Right lobe of liver (tissue), 6 donors: Measurements from ENCODE around the gene GOLGA1. TPM values are rescaled to one million over a fixed set of nuclear protein-coding genes. Genes with fewer than 3 reads are reported as not detected.
A peak's percentile ranks its signal among the peaks of the same experiment; 100 is the strongest.

Experiments
- ATAC-seq, 4 donors: fragments of 200-7000 bp; cut with Tn5 transposase; one replicate each; pipeline ENCODE4 v1.9.1; 2020; ENCODE audit warnings: mild to moderate bottlenecking in 4 of 4, moderate library complexity in 4 of 4
- DNase-seq, 3 donors: peaks; one replicate each; pipeline ENCODE4 v3.0.0-alpha.2; 2020
- H3K27ac ChIP-seq, 3 donors: fragments of 200-600 bp; one replicate each; pipeline ENCODE4 v1.8.0; 2022
- H3K27me3 ChIP-seq, 2 donors: fragments of 200-600 bp; one replicate each; pipeline ENCODE4 v1.8.0; 2022
- H3K36me3 ChIP-seq, 4 donors: fragments of 200-600 bp; sonication (generic) in 1 of 4; one replicate each; pipeline versions ENCODE4 v1.5.1 to v1.8.0; 2017 to 2022; ENCODE audit warnings: control low read depth in 1 of 4
- H3K4me1 ChIP-seq, 4 donors: fragments of 200-600 bp; sonication (generic) in 1 of 4; one replicate each; pipeline versions ENCODE4 v1.5.1 to v1.8.0; 2017 to 2022; ENCODE audit warnings: control low read depth in 1 of 4
- H3K4me3 ChIP-seq, 3 donors: fragments of 200-600 bp; one replicate each; pipeline ENCODE4 v1.8.0; 2022
- H3K9me3 ChIP-seq, 4 donors: fragments of 200-600 bp; sonication (generic) in 1 of 4; one replicate each; pipeline versions ENCODE4 v1.5.1 to v1.8.0; 2017 to 2022; ENCODE audit warnings: control low read depth in 1 of 4
- POLR2A ChIP-seq: fragments of 450-650 bp; IDR thresholded peaks from one replicate; pipeline ENCODE4 v1.6.1; 2017; ENCODE audit warnings: antibody characterized with exemption, mild to moderate bottlenecking
- WGBS: methylation state at CpG from one replicate; pipeline ENCODE4 v1.1.6; 2018; ENCODE audit warnings: low coverage, low lambda C conversion rate; ENCODE audit not compliant: insufficient coverage; ENCODE audit errors: missing lambda C conversion rate; 5-methylcytosine and 5-hydroxymethylcytosine counted together
- intact Hi-C, 2 donors: fragments of 100-400 bp; cut with DNase I; formaldehyde crosslinking; loops; one replicate each; pipeline versions ENCODE4 v1.11.2 to v1.14.1; 2022
- total RNA-seq, 6 experiments: library from RNA; depleted of rRNA in 2 of 6; stranded (reverse); fragments of >200 nt in 2 of 6; fragmentation: NEBNext Ultra II Directional in 3 of 6; extraction: Animal tissue kit (Norgen Biotek cat#: 25700) in 3 of 6; gene quantifications; one replicate each; pipeline versions ENCODE4 v1.1.0 to v1.2.4, GENCODE V29; 2016 to 2023
- TF ChIP-seq, protein P1 (sequence below), 4 donors: fragments of 200-600 bp in 3 of 4; fragments of 450-650 bp in 1 of 4; IDR thresholded peaks; one replicate each; pipeline versions ENCODE4 v1.5.1 to v1.8.0; 2016 to 2022; ENCODE audit warnings: antibody characterized with exemption in 4 of 4, mild to moderate bottlenecking in 2 of 4
- donor health status: DM: no; HTN: yes; CAD: no.
- donor health status: DM: no; HTN: no; CAD: no.
- donor health status: DM: no; HTN: no; CAD: no.
- donor health status: DM: no; HTN: yes; CAD: no.
- donor health status: DM: no; HTN: yes; CAD: no.

Gene GOLGA1
- total RNA-seq, 6 experiments from 2014 or later: 10.2 to 16.2 (median 12.5) TPM

DNA sequence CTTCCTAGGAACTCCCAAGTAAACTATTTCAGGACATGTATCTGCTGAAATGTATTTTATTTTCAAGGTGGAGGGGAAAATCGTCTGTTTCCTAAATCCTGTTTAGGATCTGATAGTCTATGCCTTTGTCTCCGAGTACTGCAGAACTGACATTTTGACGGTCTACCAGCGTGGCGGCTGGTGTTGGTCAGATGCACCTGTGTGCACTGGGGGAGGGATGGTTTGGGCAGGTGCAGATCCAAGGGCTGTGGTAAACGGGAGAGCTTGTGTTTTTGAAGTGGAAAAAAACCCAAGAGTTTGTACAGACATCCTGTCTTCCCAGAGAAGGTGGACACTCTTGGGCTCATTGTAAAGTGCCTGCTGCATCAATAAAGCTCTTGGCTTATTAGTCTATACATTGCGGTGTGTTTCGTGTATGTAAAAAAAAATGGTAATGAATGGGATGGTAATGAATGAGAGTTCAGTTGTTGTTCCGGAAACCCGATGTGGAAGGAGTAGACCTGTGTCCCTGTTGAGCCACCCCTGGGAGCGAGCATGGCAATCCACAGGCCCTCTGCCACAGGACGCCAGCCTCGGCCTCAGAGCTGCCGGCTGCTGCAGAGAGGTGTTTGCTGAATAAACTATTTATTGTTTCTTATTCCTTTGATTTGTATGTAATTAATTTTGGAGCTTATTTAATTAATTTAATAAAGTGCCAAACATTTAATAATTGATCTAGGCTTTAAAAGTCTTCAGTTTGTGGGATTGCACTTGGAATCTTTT is 63.7 kb downstream of the GOLGA1 start:
- DNase-seq (no peak), ATAC-seq (no peak)
- Histone ChIP-seq H3K9me3 (no peaks in the 10 kb centered on the region), H3K4me3 (no peak overlapping the region), H3K27ac (no peak overlapping the region), H3K4me1 (peaks cover 0 to 16% (median 4%) of the 10 kb centered on the region in 4 donors), H3K36me3 (peaks cover 0 to 79% (median 33%) of the 10 kb centered on the region in 4 donors), H3K27me3 (no peaks in the 10 kb centered on the region)
- WGBS: 80% methylated on average over 11 of the region's 14 CpGs
- no peak for TF ChIP-seq POLR2A
- TF ChIP-seq, protein P1, sequence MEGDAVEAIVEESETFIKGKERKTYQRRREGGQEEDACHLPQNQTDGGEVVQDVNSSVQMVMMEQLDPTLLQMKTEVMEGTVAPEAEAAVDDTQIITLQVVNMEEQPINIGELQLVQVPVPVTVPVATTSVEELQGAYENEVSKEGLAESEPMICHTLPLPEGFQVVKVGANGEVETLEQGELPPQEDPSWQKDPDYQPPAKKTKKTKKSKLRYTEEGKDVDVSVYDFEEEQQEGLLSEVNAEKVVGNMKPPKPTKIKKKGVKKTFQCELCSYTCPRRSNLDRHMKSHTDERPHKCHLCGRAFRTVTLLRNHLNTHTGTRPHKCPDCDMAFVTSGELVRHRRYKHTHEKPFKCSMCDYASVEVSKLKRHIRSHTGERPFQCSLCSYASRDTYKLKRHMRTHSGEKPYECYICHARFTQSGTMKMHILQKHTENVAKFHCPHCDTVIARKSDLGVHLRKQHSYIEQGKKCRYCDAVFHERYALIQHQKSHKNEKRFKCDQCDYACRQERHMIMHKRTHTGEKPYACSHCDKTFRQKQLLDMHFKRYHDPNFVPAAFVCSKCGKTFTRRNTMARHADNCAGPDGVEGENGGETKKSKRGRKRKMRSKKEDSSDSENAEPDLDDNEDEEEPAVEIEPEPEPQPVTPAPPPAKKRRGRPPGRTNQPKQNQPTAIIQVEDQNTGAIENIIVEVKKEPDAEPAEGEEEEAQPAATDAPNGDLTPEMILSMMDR (IDR thresholded peaks at IDR 0.05): no peak
- intact Hi-C loops: no loop called here

DNA sequence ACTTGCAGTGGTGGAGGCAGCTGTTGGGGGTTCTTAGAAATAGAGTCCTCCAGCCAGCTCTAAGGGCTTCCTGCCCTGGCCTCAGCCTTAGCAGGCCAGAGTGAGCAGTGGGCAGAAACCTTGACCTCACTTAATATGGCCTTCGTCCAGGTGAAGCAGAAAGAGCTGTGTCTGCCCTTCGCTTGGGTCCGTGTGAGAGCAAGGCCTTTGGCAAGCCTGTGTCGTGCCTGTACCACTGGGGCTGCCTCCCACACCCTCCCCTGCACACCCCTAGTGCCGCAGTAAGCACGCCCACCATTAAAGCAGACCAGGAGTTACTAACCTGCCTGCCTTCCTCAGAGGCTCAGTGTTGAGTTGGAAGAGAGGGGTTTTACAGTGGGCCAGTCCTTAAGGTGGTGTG is 65.4 kb downstream of the GOLGA1 start:
- H3K4me3 ChIP-seq: no peak overlapping the region
- no peak for DNase-seq
- H3K27me3 ChIP-seq: no peaks in the 10 kb centered on the region
- WGBS: no CpG with 5 or more reads among the region's 6 CpGs
- no peaks in the 10 kb centered on the region for H3K9me3 ChIP-seq
- intact Hi-C loops: no loop called here
- no peak for TF ChIP-seq POLR2A
- TF ChIP-seq, protein P1 (IDR thresholded peaks at IDR 0.05): no peak
- peaks cover 0 to 64% (median 32%) of the 10 kb centered on the region in 4 donors for H3K36me3 ChIP-seq
- H3K4me1 ChIP-seq: peaks cover 0 to 20% (median 6%) of the 10 kb centered on the region in 4 donors
- H3K27ac ChIP-seq: no peak overlapping the region
- ATAC-seq: peak in 3 of 4 donors; percentile 6 to 77 (median 28)

DNA sequence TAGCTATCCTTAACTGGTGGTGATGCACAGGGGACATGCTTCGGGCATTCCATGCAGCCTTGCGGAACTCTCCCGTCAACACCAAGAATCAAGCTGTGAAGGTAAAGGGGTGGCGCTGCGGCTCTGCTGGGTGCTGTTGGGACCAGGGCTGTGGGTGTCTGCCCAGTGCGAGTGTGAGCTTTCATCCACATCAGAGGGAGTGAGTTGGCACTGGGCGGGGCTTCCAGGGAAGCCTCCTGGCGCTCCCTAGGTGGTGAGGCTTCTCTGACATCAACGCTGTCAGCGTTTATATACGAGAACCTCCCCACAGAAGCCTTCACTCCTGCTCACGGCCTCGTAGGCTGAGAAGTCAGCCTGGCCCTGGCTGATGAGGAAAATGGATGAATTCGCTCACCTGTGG is 67.2 kb downstream of the GOLGA1 start:
- WGBS: no CpG with 5 or more reads among the region's 14 CpGs
- Histone ChIP-seq H3K9me3 (no peaks in the 10 kb centered on the region), H3K27me3 (no peaks in the 10 kb centered on the region), H3K36me3 (peaks cover 0 to 47% (median 22%) of the 10 kb centered on the region in 4 donors), H3K4me3 (no peak overlapping the region), H3K27ac (no peak overlapping the region), H3K4me1 (peaks cover 0 to 26% (median 7%) of the 10 kb centered on the region in 4 donors)
- intact Hi-C loops: no loop called here
- no peak for TF ChIP-seq POLR2A
- TF ChIP-seq, protein P1 (IDR thresholded peaks at IDR 0.05): no peak
- DNase-seq: no peak
- ATAC-seq: no peak

DNA sequence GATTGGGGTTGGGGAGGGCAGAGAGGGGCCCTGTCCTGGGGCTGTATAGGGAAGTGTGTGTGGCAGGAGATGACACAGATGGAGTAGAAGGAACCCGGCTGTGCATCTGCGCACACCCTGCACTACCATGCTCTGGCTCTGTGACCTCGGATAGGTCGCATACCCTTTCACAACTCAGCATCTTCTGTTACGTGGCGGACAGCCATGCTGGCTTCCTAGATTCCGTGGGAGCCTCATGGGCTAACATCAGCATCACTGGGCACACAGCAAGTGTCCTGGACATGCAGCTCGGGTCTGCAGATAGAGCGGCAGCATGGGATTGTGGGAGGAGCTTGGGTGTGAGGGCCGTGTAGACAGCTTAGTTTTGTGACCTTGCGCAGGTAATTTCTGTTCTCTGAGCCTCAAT is 69.7 kb downstream of the GOLGA1 start:
- Histone ChIP-seq H3K4me3 (no peak overlapping the region), H3K27me3 (no peaks in the 10 kb centered on the region), H3K27ac (peak overlapping the region in 1 of 3 donors; percentile 92), H3K36me3 (peaks cover 0 to 25% (median 12%) of the 10 kb centered on the region in 4 donors), H3K4me1 (peaks cover 0 to 33% (median 7%) of the 10 kb centered on the region in 4 donors), H3K9me3 (no peaks in the 10 kb centered on the region)
- no peak for ATAC-seq
- WGBS: 81% methylated on average over 6 of the region's 11 CpGs
- intact Hi-C loops: no loop called here
- TF ChIP-seq, protein P1 (IDR thresholded peaks at IDR 0.05): no peak
- TF ChIP-seq POLR2A: no peak
- DNase-seq: no peak
